ENCODE measurements around the gene RNF115.

- TF ChIP-seq POLR2AphosphoS5 (IDR thresholded peaks at IDR 0.05; ENCODE audit: insufficient read depth, low read depth, low read length) (no peak), POLR2A (IDR thresholded peaks at IDR 0.05; ENCODE audit: low read depth, low read length) (no peak), CTCF (IDR thresholded peaks at IDR 0.05; ENCODE audit: extremely low read depth in 1 of 2, insufficient read depth in 1 of 2, low read depth in 1 of 2, low read length in 2 of 2) (no peak), EZH2 (IDR thresholded peaks at IDR 0.05; ENCODE audit: borderline replicate concordance, low read depth, low read length, severe bottlenecking) (no peak), MYC (IDR thresholded peaks at IDR 0.05; ENCODE audit: low read depth, low read length) (no peak), GATA2 (IDR thresholded peaks at IDR 0.05; ENCODE audit: insufficient read depth, insufficient read length, low read depth, low read length) (no peak), JUN (IDR thresholded peaks at IDR 0.05; ENCODE audit: borderline replicate concordance, insufficient read depth, insufficient read length, low read depth) (no peak), MAX (IDR thresholded peaks at IDR 0.05; ENCODE audit: insufficient read depth, insufficient read length) (no peak), FOS (IDR thresholded peaks at IDR 0.05; ENCODE audit: borderline replicate concordance, insufficient read depth, low read length) (no peak)
Measured at GRCh38 chr1:145714524-145715111, 109.3 kb downstream of the RNF115 start.
